GM12865 (cell line): ENCODE data around the gene C1orf115.

Experiments
- DNase-seq: peaks from one replicate; pipeline ENCODE4 v3.0.0; 2010; ENCODE audit warnings: low read depth
- H3K4me3 ChIP-seq: 2 replicates; pipeline ENCODE4 v1.5.1; 2011; ENCODE audit warnings: mild to moderate bottlenecking, low read depth, low read length, control low read depth
- TF ChIP-seq, protein P1 (sequence below): IDR thresholded peaks from 2 replicates; pipeline ENCODE4 v1.5.1; 2011; ENCODE audit warnings: low read length, control low read depth, low read depth, inconsistent platforms; ENCODE audit not compliant: insufficient read depth; ENCODE audit errors: missing control alignments

Gene C1orf115

DNA sequence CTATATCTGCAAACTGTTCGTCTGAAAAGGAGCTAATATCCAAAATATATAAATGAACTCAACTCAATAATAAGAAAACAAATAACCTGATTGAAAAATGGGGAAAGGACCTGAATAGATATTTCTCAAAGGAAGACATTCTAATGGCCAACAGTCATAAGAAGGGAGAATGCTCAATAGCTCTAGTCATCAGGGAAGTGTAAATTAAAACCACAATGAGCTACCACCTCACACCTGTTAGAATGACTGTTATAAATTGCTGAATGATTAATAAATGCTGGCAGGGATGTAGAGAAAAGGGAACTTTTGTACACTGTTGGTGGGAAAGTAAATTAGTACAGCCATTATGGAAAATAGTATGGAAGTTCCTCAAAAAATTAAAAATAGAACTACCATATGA is 21.2 kb upstream of the C1orf115 start:
- no peak for DNase-seq
- TF ChIP-seq, protein P1, sequence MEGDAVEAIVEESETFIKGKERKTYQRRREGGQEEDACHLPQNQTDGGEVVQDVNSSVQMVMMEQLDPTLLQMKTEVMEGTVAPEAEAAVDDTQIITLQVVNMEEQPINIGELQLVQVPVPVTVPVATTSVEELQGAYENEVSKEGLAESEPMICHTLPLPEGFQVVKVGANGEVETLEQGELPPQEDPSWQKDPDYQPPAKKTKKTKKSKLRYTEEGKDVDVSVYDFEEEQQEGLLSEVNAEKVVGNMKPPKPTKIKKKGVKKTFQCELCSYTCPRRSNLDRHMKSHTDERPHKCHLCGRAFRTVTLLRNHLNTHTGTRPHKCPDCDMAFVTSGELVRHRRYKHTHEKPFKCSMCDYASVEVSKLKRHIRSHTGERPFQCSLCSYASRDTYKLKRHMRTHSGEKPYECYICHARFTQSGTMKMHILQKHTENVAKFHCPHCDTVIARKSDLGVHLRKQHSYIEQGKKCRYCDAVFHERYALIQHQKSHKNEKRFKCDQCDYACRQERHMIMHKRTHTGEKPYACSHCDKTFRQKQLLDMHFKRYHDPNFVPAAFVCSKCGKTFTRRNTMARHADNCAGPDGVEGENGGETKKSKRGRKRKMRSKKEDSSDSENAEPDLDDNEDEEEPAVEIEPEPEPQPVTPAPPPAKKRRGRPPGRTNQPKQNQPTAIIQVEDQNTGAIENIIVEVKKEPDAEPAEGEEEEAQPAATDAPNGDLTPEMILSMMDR = no peak

GRCh38 chr1:220670365-220670764 is 19.8 kb upstream of the C1orf115 start:
- no peak for DNase-seq
- no peak overlapping the region for H3K4me3 ChIP-seq
- TF ChIP-seq, protein P1 = no peak

More for the DNA sequence above, 21.2 kb upstream of the C1orf115 start:
- H3K4me3 ChIP-seq = no peak overlapping the region

- TF ChIP-seq, protein P1 = no peak
- no peak for DNase-seq
- no peak overlapping the region for H3K4me3 ChIP-seq
These were observed 16.2 kb upstream of the C1orf115 start for GRCh38 chr1:220673921-220674320.

- H3K4me3 ChIP-seq = no peak overlapping the region
- TF ChIP-seq, protein P1 = no peak
- no peak for DNase-seq
These were observed 12.9 kb upstream of the C1orf115 start for GRCh38 chr1:220677251-220677650.

DNA sequence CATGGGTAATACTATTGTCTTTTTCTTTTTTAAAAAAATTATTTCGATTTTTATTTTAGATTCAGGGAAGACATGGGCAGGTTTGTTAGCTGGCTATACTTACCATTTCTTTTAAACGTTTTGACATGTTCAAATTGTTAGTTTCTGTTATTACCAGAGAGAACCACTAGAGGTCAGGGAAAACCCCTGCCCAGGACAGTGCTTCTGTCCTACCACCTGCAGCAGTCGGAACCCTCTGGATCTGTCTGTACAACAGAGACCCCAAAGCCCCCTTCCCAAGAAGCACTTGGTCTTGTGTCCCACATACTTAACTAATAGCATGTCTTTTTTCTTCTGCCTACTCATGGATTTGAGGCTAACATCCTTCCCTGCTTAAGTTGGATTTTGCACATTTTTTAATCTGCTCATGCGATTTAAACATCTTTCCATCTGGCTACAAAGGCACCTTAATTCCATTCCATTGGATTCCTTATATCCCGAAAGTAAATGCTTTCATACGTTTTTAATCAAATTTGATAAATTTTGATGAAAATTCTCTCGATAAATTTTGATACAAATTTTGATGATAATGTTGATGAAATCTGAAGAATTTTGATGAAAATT is 10.0 kb upstream of the C1orf115 start:
- H3K4me3 ChIP-seq = no peak overlapping the region
- TF ChIP-seq, protein P1 = peak; percentile 64
- peak; percentile 56 for DNase-seq

- TF ChIP-seq, protein P1 = no peak
- DNase-seq = no peak
- H3K4me3 ChIP-seq = no peak overlapping the region
These were observed 8.8 kb upstream of the C1orf115 start for GRCh38 chr1:220681220-220681880.
